Measurements from ENCODE around the gene JUP. TPM values are rescaled to one million over a fixed set of nuclear protein-coding genes. Genes with fewer than 3 reads are reported as not detected.

The JUP gene
- total RNA-seq, 2 donors from 2014 or later, result 317 to 353 TPM

DNA sequence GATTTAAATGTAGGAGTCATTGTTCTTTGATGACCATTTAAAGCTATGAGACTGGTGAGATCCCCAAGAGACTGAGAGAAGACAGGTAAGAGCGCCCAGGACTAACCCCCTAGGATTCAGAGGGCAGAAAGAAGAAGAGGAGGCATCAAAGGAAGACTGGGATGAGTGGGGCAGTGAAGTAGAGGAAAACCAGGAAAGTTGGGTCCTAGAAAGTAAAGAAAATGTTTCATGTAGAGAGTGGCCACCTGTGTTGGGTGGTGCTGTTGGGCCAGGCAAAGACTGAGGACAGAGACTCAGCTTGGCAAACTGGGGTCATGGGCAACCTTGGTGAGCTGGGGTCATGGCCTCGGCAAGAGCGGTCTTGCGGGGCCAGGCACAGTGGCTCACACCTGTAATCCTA, 50.8 kb downstream of the JUP start:
- TF ChIP-seq, protein P1, sequence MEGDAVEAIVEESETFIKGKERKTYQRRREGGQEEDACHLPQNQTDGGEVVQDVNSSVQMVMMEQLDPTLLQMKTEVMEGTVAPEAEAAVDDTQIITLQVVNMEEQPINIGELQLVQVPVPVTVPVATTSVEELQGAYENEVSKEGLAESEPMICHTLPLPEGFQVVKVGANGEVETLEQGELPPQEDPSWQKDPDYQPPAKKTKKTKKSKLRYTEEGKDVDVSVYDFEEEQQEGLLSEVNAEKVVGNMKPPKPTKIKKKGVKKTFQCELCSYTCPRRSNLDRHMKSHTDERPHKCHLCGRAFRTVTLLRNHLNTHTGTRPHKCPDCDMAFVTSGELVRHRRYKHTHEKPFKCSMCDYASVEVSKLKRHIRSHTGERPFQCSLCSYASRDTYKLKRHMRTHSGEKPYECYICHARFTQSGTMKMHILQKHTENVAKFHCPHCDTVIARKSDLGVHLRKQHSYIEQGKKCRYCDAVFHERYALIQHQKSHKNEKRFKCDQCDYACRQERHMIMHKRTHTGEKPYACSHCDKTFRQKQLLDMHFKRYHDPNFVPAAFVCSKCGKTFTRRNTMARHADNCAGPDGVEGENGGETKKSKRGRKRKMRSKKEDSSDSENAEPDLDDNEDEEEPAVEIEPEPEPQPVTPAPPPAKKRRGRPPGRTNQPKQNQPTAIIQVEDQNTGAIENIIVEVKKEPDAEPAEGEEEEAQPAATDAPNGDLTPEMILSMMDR (IDR thresholded peaks at IDR 0.05), result no peak
- H3K9me3 ChIP-seq, result no peaks in the 10 kb centered on the region
- H3K27me3 ChIP-seq, result peaks cover 51% of the 10 kb centered on the region
- H3K4me3 ChIP-seq, result no peak overlapping the region
- no peaks in the 10 kb centered on the region for H3K36me3 ChIP-seq
- DNase-seq, result no peak
- no peak overlapping the region for H3K27ac ChIP-seq
- H3K9ac ChIP-seq (ENCODE audit: low read depth in 2 of 2, low read length in 2 of 2), result no peak overlapping the region
- intact Hi-C loops (cut with DNase I), result loop anchor here (2.0 kb wide), 1 partner anchor 65 kb away; no protein-coding TSS in a partner anchor
- peaks cover 11% of the 10 kb centered on the region for H3K4me1 ChIP-seq

GRCh38 chr17:41734949-41735313, 51.6 kb downstream of the JUP start:
- peaks cover 51% of the 10 kb centered on the region for H3K27me3 ChIP-seq
- H3K27ac ChIP-seq, result no peak overlapping the region
- peaks cover 11% of the 10 kb centered on the region for H3K4me1 ChIP-seq
- TF ChIP-seq, protein P1 (IDR thresholded peaks at IDR 0.05), result no peak
- no peaks in the 10 kb centered on the region for H3K36me3 ChIP-seq
- no peaks in the 10 kb centered on the region for H3K9me3 ChIP-seq
- DNase-seq, result no peak
- H3K9ac ChIP-seq (ENCODE audit: low read depth in 2 of 2, low read length in 2 of 2), result peak overlapping the region in 1 of 2 donors; percentile 24
- peak overlapping the region; percentile 34 for H3K4me3 ChIP-seq
- intact Hi-C loops (cut with DNase I), result no loop called here

GRCh38 chr17:41734139-41734948, 52.2 kb downstream of the JUP start, which contains the start of gene HAP1:
HAP1 (minus strand) TSS chr17:41734643; CDS start chr17:41734634, 9 bp downstream.
- Histone ChIP-seq H3K36me3 (no peaks in the 10 kb centered on the region), H3K4me1 (peaks cover 11% of the 10 kb centered on the region), H3K27me3 (peaks cover 51% of the 10 kb centered on the region), H3K27ac (no peak within 1 kb of the TSS), H3K4me3 (peak within 1 kb of the TSS; percentile 34), H3K9me3 (no peaks in the 10 kb centered on the region), H3K9ac (ENCODE audit: low read depth in 2 of 2, low read length in 2 of 2) (peak within 1 kb of the TSS in 1 of 2 donors; percentile 24)
- no peak for DNase-seq
- TF ChIP-seq, protein P1 (IDR thresholded peaks at IDR 0.05), result no peak
- intact Hi-C loops (cut with DNase I), result no loop called here

- Histone ChIP-seq H3K4me1 (peaks cover 11% of the 10 kb centered on the region), H3K4me3 (peak overlapping the region; percentile 34), H3K27me3 (peaks cover 51% of the 10 kb centered on the region), H3K9ac (ENCODE audit: low read depth in 2 of 2, low read length in 2 of 2) (no peak overlapping the region), H3K9me3 (no peaks in the 10 kb centered on the region), H3K27ac (no peak overlapping the region), H3K36me3 (no peaks in the 10 kb centered on the region)
- DNase-seq, result no peak
- intact Hi-C loops (cut with DNase I), result no loop called here
- TF ChIP-seq, protein P1 (IDR thresholded peaks at IDR 0.05), result no peak
Measured at GRCh38 chr17:41733348-41734138, 53.0 kb downstream of the JUP start.

DNA sequence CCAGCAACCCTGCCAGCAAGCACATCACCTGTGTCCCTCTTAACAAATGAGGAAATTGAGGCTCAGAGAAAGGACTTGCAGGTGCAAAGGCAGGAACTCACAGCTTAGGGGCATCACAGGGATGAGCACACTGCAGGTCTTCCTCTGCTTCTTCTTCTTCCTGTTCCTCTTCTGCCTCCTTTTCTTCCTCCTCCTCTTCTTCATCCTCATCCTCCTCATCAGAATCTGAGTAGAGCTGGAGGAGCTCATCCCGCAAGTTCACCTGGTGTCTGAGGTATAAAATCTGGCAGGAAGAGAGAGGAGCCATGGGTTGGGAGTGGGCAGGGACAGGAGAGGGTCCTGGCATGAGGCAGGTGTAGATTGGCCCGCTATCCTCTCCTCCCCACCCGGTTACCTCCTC, 54.7 kb downstream of the JUP start:
- intact Hi-C loops (cut with DNase I), result no loop called here
- Histone ChIP-seq H3K4me1 (peaks cover 11% of the 10 kb centered on the region), H3K27ac (no peak overlapping the region), H3K9ac (ENCODE audit: low read depth in 2 of 2, low read length in 2 of 2) (no peak overlapping the region), H3K27me3 (peaks cover 42% of the 10 kb centered on the region), H3K9me3 (no peaks in the 10 kb centered on the region), H3K36me3 (no peaks in the 10 kb centered on the region), H3K4me3 (no peak overlapping the region)
- TF ChIP-seq, protein P1 (IDR thresholded peaks at IDR 0.05), result no peak
- DNase-seq, result no peak

Measured in colonic mucosa (tissue), 4 donors.